AG04450 (cell line): Measurements from ENCODE around the gene MCF2. TPM values are rescaled to one million over a fixed set of nuclear protein-coding genes. Genes with fewer than 3 reads are reported as not detected.

Experiments used
- CTCF ChIA-PET: fragments of 300-600, 350-600 bp; formaldehyde crosslinking; extraction: SDS; loops from one replicate; lab custom pipeline; 2022; ENCODE audit warnings: antibody characterized with exemption, inconsistent platforms; lab: Charles Lee
- POLR2A ChIA-PET: fragments of 350-600 bp; formaldehyde crosslinking; extraction: SDS; loops from one replicate; lab custom pipeline; 2021; ENCODE audit warnings: antibody characterized with exemption, inconsistent platforms; lab: Yijun Ruan, JAX
- DNase-seq: peaks from one replicate; pipeline ENCODE4 v3.0.0-alpha.2; 2011; ENCODE audit warnings: low read depth, low spot score
- H3K27ac ChIP-seq: one replicate; pipeline ENCODE4 v1.5.1; 2012; ENCODE audit warnings: low read depth, low read length, control low read depth
- H3K27me3 ChIP-seq: one replicate; pipeline ENCODE4 v1.6.0; 2012; ENCODE audit warnings: low read length; ENCODE audit not compliant: control insufficient read depth, insufficient read depth
- H3K4me3 ChIP-seq: 2 replicates; pipeline ENCODE4 v1.5.1; 2011; ENCODE audit warnings: mild to moderate bottlenecking, low read depth, low read length, control low read depth
- H3K9me3 ChIP-seq: 2 replicates; pipeline ENCODE4 v1.5.1; 2012; ENCODE audit warnings: low read length; ENCODE audit not compliant: control insufficient read depth, insufficient read depth
- polyA plus RNA-seq: library from polyadenylated mRNA; depleted of rRNA; stranded (reverse); fragments of >200 nt; gene quantifications from 2 replicates; pipeline ENCODE4 v1.2.3, GENCODE V29; 2011
- TF ChIP-seq, protein P1 (sequence below): IDR thresholded peaks from 2 replicates; pipeline ENCODE4 v1.5.1; 2011; ENCODE audit warnings: low read depth, low read length, control low read depth, inconsistent platforms

Gene MCF2
- polyA plus RNA-seq, 1 experiment: 0.09 TPM

DNA sequence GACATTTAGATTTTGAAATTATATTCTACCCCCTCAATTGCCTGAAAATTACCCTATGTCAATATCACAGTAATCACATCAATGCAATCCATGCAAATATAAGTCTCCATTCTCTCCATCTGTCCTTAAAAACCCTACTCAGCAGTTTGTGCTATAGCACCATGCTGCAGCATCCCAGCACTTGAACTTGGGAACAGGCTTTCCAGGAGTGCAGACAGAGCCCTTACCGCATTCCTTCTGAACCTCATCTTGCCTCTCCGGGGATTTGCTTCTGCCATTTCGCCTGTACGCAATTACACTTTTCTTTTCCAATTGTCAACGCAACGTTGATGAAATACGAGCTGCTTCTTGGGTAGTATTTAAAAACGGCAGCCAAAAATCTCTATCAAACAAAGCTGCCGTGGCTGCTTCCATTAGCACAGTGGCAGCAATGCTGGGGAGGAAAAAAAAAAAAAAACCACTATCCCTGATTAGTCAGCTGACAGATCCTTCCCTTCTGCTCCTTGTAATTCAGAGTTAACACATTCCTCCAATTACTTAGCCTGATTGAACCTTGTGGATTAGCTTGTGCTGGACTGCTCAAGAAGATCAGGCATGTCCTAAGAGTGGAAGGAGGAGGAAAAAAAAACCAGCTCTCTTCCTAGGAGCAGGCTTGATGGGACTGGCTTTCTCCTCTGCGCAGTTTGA is 65.6 kb downstream of the MCF2 start:
- DNase-seq: no peak
- TF ChIP-seq, protein P1, sequence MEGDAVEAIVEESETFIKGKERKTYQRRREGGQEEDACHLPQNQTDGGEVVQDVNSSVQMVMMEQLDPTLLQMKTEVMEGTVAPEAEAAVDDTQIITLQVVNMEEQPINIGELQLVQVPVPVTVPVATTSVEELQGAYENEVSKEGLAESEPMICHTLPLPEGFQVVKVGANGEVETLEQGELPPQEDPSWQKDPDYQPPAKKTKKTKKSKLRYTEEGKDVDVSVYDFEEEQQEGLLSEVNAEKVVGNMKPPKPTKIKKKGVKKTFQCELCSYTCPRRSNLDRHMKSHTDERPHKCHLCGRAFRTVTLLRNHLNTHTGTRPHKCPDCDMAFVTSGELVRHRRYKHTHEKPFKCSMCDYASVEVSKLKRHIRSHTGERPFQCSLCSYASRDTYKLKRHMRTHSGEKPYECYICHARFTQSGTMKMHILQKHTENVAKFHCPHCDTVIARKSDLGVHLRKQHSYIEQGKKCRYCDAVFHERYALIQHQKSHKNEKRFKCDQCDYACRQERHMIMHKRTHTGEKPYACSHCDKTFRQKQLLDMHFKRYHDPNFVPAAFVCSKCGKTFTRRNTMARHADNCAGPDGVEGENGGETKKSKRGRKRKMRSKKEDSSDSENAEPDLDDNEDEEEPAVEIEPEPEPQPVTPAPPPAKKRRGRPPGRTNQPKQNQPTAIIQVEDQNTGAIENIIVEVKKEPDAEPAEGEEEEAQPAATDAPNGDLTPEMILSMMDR: no peak
- ChIA-PET CTCF (interaction anchor here (0.7 kb wide), 1 partner anchor 103 kb away, joined by 5 read pairs; no protein-coding TSS in a partner anchor), POLR2A (no interaction called here)
- no peaks in the 10 kb centered on the region for H3K27me3 ChIP-seq
- no peaks in the 10 kb centered on the region for H3K9me3 ChIP-seq
- H3K4me3 ChIP-seq: no peak overlapping the region
- H3K27ac ChIP-seq: no peak overlapping the region

DNA sequence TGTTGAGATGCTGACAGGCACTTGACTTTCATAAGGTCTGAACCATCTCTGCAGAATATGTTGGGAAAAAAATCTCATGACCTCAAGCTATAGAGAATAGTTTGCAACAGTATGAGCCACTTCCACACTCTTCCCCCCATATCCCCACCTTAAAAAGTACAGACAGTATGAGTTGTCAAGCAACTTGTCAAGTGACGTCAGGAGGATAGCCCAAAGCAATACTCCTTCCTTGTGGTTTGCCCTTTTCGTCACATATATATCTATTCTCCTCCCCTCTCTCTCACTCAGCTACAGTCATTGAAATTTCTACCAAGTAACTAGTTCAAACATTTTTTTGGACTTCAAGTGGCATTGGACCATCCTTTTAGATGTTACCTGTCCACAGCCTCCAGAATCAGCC is 67.7 kb downstream of the MCF2 start:
- CTCF ChIA-PET: no interaction called here
- Histone ChIP-seq H3K4me3 (no peak overlapping the region), H3K27me3 (no peaks in the 10 kb centered on the region), H3K9me3 (no peaks in the 10 kb centered on the region), H3K27ac (no peak overlapping the region)
- DNase-seq: no peak
- POLR2A ChIA-PET: no interaction called here
- TF ChIP-seq, protein P1: no peak

- DNase-seq: no peak
- CTCF ChIA-PET: no interaction called here
- TF ChIP-seq, protein P1: no peak
- Histone ChIP-seq H3K9me3 (no peaks in the 10 kb centered on the region), H3K27ac (no peak overlapping the region), H3K4me3 (no peak overlapping the region), H3K27me3 (no peaks in the 10 kb centered on the region)
- POLR2A ChIA-PET: no interaction called here
Observed at GRCh38 chrX:139639253-139639652, 68.7 kb downstream of the MCF2 start.

GRCh38 chrX:139600105-139600504 is 107.9 kb downstream of the MCF2 start:
- ChIA-PET CTCF (no interaction called here), POLR2A (no interaction called here)
- Histone ChIP-seq H3K27ac (no peak overlapping the region), H3K27me3 (no peaks in the 10 kb centered on the region), H3K4me3 (no peak overlapping the region), H3K9me3 (no peaks in the 10 kb centered on the region)
- no peak for DNase-seq
- TF ChIP-seq, protein P1: no peak

DNA sequence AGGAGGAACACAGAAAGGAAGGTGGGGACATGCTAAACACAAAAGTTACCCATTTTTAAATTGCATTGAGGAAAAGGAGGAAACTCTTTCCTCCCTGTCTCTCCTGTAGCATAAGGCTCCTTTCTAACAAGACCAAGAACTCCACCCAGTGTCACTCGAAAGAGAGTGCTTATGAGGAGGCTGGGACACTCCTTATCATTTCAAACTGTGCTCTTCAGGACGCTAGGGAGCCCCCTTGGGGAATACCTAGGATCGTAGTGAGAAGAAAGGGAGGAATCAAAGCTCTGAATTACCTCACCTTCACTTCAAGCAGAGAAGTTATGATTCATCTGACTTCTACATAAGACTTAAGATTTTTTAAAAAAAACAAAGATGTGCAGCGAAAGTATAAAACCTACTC is 111.9 kb downstream of the MCF2 start:
- H3K27ac ChIP-seq: no peak overlapping the region
- TF ChIP-seq, protein P1: no peak
- POLR2A ChIA-PET: no interaction called here
- H3K4me3 ChIP-seq: no peak overlapping the region
- H3K9me3 ChIP-seq: no peaks in the 10 kb centered on the region
- CTCF ChIA-PET: no interaction called here
- no peaks in the 10 kb centered on the region for H3K27me3 ChIP-seq
- no peak for DNase-seq
